GM12878 (cell line): ENCODE data around the gene PITRM1. TPM values are rescaled to one million over a fixed set of nuclear protein-coding genes. Genes with fewer than 3 reads are reported as not detected.

Source experiments
- ATF7 ChIP-seq: fragments of 450-650 bp; IDR thresholded peaks from 2 replicates; pipeline ENCODE4 v1.6.1; 2016; ENCODE audit warnings: low read depth, mild to moderate bottlenecking
- BHLHE40 ChIP-seq, 2 experiments: fragments of 450-650 bp in 1 of 2; IDR thresholded peaks; 2 replicates each; pipeline ENCODE4 v1.6.1; 2011 to 2017; ENCODE audit warnings: low read depth in 2 of 2, borderline replicate concordance in 1 of 2, improper control_type of control experiment in 1 of 2, low read length in 1 of 2, mild to moderate bottlenecking in 1 of 2
- BRCA1 ChIP-seq: IDR thresholded peaks from 2 replicates; pipeline ENCODE4 v1.6.1; 2011; ENCODE audit warnings: low read depth, low read length, improper control_type of control experiment
- CHD1 ChIP-seq: IDR thresholded peaks from 2 replicates; pipeline ENCODE4 v1.6.1; 2012; ENCODE audit warnings: low read depth, low read length, improper control_type of control experiment
- CHD2 ChIP-seq: IDR thresholded peaks from 2 replicates; pipeline ENCODE4 v1.6.1; 2011; ENCODE audit warnings: low read depth, low read length, improper control_type of control experiment, borderline replicate concordance
- CREB1 ChIP-seq: IDR thresholded peaks from 2 replicates; pipeline ENCODE4 v1.6.1; 2012; ENCODE audit warnings: low read depth, mild to moderate bottlenecking, inconsistent platforms
- EP300 ChIP-seq, 2 experiments: fragments of 150-350 bp in 1 of 2; IDR thresholded peaks; 2 replicates each; pipeline ENCODE4 v1.6.1; 2011 to 2012; ENCODE audit warnings: low read depth in 2 of 2, low read length in 2 of 2, borderline replicate concordance in 1 of 2, improper control_type of control experiment in 1 of 2, inconsistent platforms in 1 of 2; ENCODE audit not compliant: control insufficient read depth in 1 of 2
- FOXM1 ChIP-seq: IDR thresholded peaks from 2 replicates; pipeline ENCODE4 v1.6.1; 2012; ENCODE audit warnings: low read depth, mild to moderate bottlenecking, inconsistent platforms, low read length, moderate library complexity
- HCFC1 ChIP-seq: fragments of 150-350 bp; IDR thresholded peaks from 2 replicates; pipeline ENCODE4 v1.6.1; 2014; ENCODE audit warnings: low read length
- HDGF ChIP-seq: fragments of 450-650 bp; IDR thresholded peaks from 2 replicates; pipeline ENCODE4 v1.6.1; 2016; ENCODE audit warnings: antibody characterized with exemption
- IKZF1 ChIP-seq: fragments of 450-650 bp; conservative IDR thresholded peaks from 2 replicates; pipeline ENCODE4 v1.6.1; 2017; ENCODE audit warnings: antibody characterized with exemption, mild to moderate bottlenecking
- KLF5 ChIP-seq: fragments of 450-650 bp; IDR thresholded peaks from 2 replicates; pipeline ENCODE4 v1.6.1; 2014; ENCODE audit warnings: mild to moderate bottlenecking; ENCODE audit not compliant: partially characterized antibody
- MTA2 ChIP-seq: fragments of 450-650 bp; IDR thresholded peaks from 2 replicates; pipeline ENCODE4 v1.6.1; 2016; ENCODE audit warnings: low read depth, mild to moderate bottlenecking, moderate library complexity
- PAX8 ChIP-seq: fragments of 450-650 bp; IDR thresholded peaks from 2 replicates; pipeline ENCODE4 v1.6.1; 2017; ENCODE audit warnings: mild to moderate bottlenecking, moderate library complexity
- PML ChIP-seq: IDR thresholded peaks from 2 replicates; pipeline ENCODE4 v1.6.1; 2012; ENCODE audit warnings: low read length, inconsistent platforms
- POLR2AphosphoS2 ChIP-seq: IDR thresholded peaks from 2 replicates; pipeline ENCODE4 v1.6.1; 2011; ENCODE audit warnings: low read depth, mild to moderate bottlenecking, low read length, improper control_type of control experiment, moderate library complexity
- RFX5 ChIP-seq: IDR thresholded peaks from 2 replicates; pipeline ENCODE4 v1.6.1; 2011; ENCODE audit warnings: low read depth, low read length, improper control_type of control experiment
- SIN3A ChIP-seq: IDR thresholded peaks from 2 replicates; pipeline ENCODE4 v1.6.1; 2012; ENCODE audit warnings: low read depth, low read length, improper control_type of control experiment
- SIX5 ChIP-seq: IDR thresholded peaks from 2 replicates; pipeline ENCODE4 v1.6.1; 2011; ENCODE audit warnings: mild to moderate bottlenecking, low read depth, low read length, moderate library complexity; ENCODE audit not compliant: severe bottlenecking
- SP1 ChIP-seq: IDR thresholded peaks from one replicate; pipeline ENCODE4 v1.6.1; 2011; ENCODE audit warnings: low read depth, low read length
- SREBF1 ChIP-seq: IDR thresholded peaks from 2 replicates; pipeline ENCODE4 v1.6.1; 2012; ENCODE audit warnings: mild to moderate bottlenecking, low read length
- STAT1 ChIP-seq: fragments of 450-650 bp; conservative IDR thresholded peaks from 2 replicates; pipeline ENCODE4 v1.6.1; 2014; ENCODE audit warnings: antibody characterized with exemption, mild to moderate bottlenecking
- TBL1XR1 ChIP-seq: IDR thresholded peaks from 2 replicates; pipeline ENCODE4 v1.6.1; 2012; ENCODE audit warnings: low read depth, low read length, improper control_type of control experiment
- YY1 ChIP-seq: IDR thresholded peaks from 2 replicates; pipeline ENCODE4 v1.6.1; 2011; ENCODE audit warnings: low read depth, mild to moderate bottlenecking, low read length
- ZBTB11 ChIP-seq: fragments of 450-650 bp; formaldehyde crosslinking; IDR thresholded peaks from 2 replicates; pipeline ENCODE4 v1.5.0; 2022; ENCODE audit warnings: mild to moderate bottlenecking, missing genetic modification characterization
- ZNF687 ChIP-seq: fragments of 450-650 bp; IDR thresholded peaks from 2 replicates; pipeline ENCODE4 v1.6.1; 2017; ENCODE audit warnings: mild to moderate bottlenecking, moderate library complexity
- polyA plus RNA-seq, 11 experiments: library from polyadenylated mRNA; depleted of rRNA in 4 of 11; unstranded in 6 of 11; stranded (reverse) in 5 of 11; fragments of >200 nt; fragmentation: Nextera tagmentation in 4 of 11; fragmentation: Illumina TruSeq in 1 of 11; extraction: Ambion mirVana in 4 of 11; extraction: Trizol in 1 of 11; gene quantifications; 1 replicate in 1 of 11; 2 replicates in 10 of 11; pipeline versions ENCODE4 v1.2.1 to v1.2.3, GENCODE V29; 2011 to 2016; ENCODE audit warnings: inconsistent platforms in 2 of 11, missing spikeins in 2 of 11, low read depth in 1 of 11
- total RNA-seq, 4 experiments: library from RNA; depleted of rRNA in 3 of 4; stranded (reverse); fragments of >200 nt in 3 of 4; fragmentation: Illumina TruSeq in 1 of 4; extraction: Trizol in 1 of 4; gene quantifications; 2 replicates each; pipeline versions ENCODE4 v1.2.1 to v1.2.3, GENCODE V29; 2013 to 2021

PITRM1 gene
- total and polyA plus RNA-seq, 10 of the 15 experiments (the other 5 are each of a cell fraction or from before 2014, with no cell fraction given): 15.5 to 53.0 (median 45.0) TPM

GRCh38 chr10:3172446-3173170 is at the start of gene PITRM1 (continued):
- peak; percentile 94; the same call in 1 of the 2 replicates for TF ChIP-seq POLR2AphosphoS2
- TF ChIP-seq SIN3A: peak; percentile 42; the same call in 1 of the 2 replicates
- no peak for TF ChIP-seq BRCA1
- no peak for TF ChIP-seq CHD1
- TF ChIP-seq PAX8: no peak
- TF ChIP-seq HDGF: peak; percentile 100; the same call in 1 of the 2 replicates
- TF ChIP-seq IKZF1: peak; percentile 75
- no peak for TF ChIP-seq MTA2
- no peak for TF ChIP-seq FOXM1
- no peak for TF ChIP-seq SREBF1
- no peak for TF ChIP-seq EP300 (IDR thresholded peaks at IDR 0.05; ENCODE audit: borderline replicate concordance in 1 of 2, control insufficient read depth in 1 of 2, low read depth in 2 of 2, low read length in 2 of 2)
- peak; percentile 76 for TF ChIP-seq ZNF687
- TF ChIP-seq STAT1: no peak
- no peak for TF ChIP-seq ATF7
- TF ChIP-seq CREB1: peak; percentile 66
- TF ChIP-seq TBL1XR1: 0 out of 2 replicates have a peak, but pooled peaks have one; percentile 31
- TF ChIP-seq RFX5: peak; percentile 72; the same call in 1 of the 2 replicates
- no peak for TF ChIP-seq PML
- no peak for TF ChIP-seq SIX5
- no peak for TF ChIP-seq HCFC1
- TF ChIP-seq YY1: peak; percentile 63
- TF ChIP-seq KLF5: peak; percentile 69
- TF ChIP-seq ZBTB11 (CRISPR knock-in tag): no peak
- peak; percentile 76 for TF ChIP-seq CHD2
- peak; percentile 85 for TF ChIP-seq SP1
- peak in 1 of 2 experiments; percentile 69; a peak in 3 of 4 replicates for TF ChIP-seq BHLHE40 (IDR thresholded peaks at IDR 0.05; ENCODE audit: borderline replicate concordance in 1 of 2, low read depth in 2 of 2, low read length in 1 of 2)
